Limb (tissue), 2 donors: ENCODE data around the gene ALG6.
"Not testable (repeated sequence)": the region's sequence is repeated elsewhere in the genome, so short reads cannot be mapped to it uniquely, and the experiment has no call there.

Experiments used
- DNase-seq, 2 donors: peaks; one replicate each; pipeline ENCODE4 v3.0.0-alpha.2; 2016; ENCODE audit errors: extremely low spot score in 2 of 2

ALG6 gene

DNA sequence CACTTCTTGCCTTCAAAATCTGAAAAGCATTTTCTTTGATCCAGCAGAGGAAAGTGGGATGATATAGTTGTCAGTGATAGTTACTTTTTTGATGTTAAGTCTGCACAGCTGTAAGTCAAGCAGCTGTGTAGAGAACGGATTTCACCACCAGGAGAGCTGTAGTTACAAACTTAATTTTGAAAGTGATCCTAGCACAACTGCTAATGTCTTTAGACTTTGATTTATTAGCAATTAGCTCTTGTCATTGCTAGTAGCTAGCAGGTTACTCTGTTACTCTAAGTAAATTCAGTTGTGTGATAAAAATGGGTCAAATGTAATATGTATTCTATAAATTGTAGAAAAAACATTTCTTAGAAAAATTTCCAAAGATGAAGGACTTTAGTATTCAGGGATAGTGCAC is 46.0 kb downstream of the ALG6 start:
- no peak for DNase-seq

DNA sequence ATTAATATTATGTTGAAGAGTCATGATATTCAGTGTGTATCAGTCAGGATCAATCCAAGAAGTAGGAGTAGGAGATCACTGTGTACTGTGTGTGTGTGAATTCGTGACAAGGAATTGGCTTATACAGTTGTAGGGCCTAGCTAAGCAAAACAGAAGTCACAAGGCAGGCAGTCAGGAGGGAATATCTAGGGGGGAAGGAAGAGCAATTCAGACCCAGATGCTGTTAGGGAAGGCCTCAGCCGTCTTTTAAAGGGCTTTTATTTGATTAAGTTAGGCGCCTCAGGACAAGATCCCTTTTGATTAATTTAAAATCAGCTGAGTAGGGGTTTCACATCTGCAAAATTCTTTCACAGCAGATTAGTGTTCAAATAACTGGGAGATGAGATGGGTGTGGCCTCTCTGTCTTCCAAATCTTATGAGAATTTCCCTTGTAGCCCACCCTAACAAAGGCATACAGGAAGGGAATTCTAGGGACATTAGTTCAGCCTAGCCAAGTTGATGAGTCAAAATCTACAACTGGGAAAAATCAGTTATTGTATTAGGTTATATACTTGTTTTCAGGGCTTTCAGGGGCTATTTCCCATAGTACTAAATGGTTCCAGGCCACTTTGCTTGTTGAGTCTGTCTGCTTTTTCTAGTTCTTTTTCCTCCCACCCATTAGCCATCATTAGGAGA is 47.4 kb downstream of the ALG6 start:
- no peak for DNase-seq

DNA sequence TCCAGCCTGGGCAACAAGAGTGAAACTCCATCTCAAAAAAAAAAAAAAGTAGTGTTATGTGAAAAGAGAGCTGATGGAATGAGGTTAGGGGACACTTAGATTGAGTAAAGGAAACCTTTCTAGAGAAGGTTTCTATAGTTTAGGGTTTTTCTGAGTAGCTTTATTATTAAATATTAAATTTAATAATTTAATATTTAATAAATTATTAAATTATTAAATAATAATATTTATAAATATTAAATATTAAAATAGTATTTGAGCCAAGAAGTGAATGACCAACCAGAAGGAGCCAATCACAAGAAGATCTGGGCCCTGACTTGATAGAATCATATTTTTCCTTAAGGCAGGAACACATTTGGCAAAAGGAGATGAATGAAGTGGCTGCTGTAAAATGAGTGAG is 50.7 kb downstream of the ALG6 start:
- no peak for DNase-seq

DNA sequence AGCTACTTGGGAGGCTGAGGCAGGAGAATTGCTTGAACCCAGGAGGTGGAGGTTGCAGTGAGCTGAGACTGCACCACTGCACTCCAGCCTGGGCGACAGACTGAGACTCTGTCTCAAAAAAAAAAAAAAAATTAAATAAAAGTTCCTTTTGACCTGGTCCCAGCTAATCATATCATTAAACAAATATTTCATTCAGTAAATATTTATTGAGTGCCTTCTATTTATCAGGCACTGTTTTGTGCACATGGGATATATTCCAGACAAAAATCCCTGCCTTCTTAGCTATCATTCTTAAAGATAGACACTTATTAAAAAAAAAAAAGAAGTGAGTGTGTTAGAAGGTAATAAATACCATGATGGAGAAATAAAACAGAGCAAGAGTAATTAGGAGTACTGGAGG is 53.3 kb downstream of the ALG6 start:
- not testable (repeated sequence) for DNase-seq

DNA sequence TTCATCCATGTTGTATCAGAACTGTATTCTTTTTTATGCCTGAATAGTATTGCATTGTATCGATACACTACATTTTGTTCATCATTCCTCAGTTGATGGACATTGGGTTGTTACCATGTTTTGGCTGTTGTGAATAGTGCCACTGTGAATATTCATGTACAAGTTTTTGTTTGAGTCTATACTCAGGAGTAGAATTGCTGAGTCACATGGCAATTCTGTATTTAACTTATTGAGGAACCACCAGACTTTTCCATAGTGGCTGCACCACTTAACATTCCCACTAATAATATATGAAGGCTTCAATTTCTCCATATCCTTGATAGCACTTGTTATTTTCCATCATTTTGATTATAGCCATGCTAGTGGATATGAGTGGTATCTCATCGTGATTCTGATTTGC is 56.2 kb downstream of the ALG6 start:
- DNase-seq: no peak

DNA sequence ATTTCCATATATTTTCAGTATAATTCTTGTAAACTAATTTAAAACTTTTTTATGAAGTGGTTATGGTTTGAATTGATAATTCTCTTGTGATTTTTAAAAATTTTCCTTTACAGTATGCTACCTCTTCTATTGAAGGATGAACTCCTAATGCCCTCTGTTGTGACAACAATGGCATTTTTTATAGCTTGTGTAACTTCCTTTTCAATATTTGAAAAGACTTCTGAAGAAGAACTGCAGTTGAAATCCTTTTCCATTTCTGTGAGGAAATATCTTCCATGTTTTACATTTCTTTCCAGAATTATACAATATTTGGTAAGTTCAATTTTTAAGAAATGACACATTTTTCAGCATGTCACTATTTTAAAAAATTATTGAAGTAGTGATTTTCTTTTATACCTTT is 61.4 kb downstream of the ALG6 start:
- DNase-seq: no peak

DNA sequence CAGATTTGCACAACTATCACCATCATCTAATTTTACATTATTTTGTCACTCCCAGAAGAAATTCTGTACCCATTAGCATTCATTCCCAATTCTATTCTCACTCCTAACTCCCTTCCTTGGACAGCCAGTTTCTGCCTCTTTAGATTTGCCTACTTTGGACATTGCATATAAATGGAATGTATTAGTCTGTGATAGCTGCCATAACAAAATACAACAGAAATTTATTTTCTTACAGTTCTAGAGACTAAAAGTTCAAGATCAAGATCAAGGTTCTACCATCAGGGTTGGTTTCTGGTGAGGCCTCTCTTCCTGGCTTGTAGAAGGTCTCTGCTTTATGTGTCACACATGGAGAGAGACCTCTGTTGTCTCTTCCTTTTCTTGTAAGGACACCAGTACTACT is 61.9 kb downstream of the ALG6 start:
- no peak for DNase-seq

DNA sequence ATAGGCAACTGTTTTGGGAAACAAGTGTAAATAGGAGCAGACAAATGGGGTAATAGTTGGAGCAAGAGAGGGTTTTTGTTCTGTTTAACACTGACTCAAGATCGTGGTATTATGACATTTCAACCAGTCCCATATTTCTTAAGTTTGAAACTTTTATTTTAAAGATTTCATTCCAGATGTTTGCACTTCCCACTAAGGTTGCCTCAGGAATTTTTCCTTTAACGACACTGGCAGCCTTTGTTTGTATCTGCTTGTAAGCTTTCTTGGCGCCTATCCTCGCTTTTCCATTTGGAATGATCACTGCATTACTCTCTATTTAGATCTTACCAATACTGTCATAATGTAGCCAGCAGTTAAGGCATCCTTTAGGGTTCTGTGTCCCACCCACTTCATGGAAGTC is 67.7 kb downstream of the ALG6 start:
- DNase-seq: no peak

DNA sequence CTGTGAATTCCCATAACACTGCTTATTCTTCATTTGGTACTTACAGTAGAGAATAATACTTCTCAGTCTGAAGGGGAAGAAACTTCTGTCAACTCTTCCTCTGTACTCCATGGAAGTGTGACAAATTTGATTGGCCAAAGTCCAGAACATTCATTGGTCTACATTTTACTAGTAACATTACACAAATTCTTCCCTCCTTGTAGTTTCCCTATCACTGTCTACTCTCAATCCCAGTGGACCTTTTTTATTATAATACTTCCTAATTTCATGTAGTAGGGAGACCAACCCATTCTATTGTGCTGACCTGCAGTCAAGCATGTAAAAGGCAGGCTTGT is 74.7 kb downstream of the ALG6 start:
- no peak for DNase-seq

DNA sequence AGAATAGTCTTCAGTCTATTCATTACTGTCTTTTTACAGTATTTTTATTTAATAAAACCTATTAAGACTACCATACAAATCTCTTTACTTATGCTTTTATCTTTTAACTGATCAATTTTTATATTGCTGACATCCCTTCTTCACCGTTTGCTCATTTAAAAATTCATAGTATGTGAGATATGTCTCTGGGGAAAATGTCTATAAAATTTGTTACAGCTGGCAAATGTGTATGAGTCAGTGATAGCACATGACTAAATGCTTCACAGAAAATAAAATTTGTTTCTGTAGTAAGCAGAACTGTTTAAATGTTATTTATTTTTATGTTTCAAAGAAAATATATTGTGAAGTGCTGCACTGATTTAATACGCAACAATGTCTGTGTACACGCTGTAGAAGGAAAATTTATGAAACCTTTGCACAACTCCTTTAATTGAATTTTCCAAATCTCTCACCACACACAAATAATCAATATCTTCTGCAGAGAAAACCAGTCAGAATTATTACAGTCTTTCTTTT is 81.4 kb downstream of the ALG6 start:
- DNase-seq: no peak

DNA sequence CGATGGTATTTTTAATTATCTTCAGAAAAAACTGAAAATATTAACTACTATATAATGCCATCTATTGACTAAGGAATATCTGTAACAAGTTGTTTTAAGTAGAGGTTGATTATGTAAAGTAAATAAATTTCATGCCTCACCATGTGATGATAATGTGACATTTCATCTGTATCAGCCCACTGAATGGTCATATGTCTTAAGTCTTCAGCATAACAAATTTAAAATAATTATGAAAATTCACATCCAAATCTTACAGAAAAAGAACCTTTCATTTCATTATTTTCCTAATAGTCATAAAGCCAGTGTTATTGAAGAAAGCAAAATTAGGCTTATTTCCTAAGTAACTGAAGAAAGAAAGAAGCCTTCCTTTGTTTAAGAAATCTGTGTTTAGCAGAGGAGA is 83.0 kb downstream of the ALG6 start:
- DNase-seq: no peak

DNA sequence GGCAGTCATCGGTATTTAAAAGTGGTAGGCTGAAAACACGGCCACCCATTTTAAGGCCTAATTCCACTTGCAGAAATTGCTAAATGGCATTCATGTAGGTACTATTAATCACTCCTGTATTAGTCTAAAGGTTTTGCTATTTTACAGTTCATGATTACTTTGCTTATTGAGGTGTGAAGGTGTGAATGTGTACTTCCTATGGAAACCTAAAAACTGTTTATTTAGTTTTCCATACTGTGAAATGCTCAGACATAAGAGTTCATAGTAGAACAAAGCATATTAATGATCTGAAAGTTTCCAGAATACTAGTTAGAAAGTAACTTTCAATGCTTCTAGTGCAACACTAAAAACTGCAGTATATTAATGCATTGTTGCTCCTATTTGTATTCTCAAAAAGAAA is 85.8 kb downstream of the ALG6 start:
- no peak for DNase-seq

DNA sequence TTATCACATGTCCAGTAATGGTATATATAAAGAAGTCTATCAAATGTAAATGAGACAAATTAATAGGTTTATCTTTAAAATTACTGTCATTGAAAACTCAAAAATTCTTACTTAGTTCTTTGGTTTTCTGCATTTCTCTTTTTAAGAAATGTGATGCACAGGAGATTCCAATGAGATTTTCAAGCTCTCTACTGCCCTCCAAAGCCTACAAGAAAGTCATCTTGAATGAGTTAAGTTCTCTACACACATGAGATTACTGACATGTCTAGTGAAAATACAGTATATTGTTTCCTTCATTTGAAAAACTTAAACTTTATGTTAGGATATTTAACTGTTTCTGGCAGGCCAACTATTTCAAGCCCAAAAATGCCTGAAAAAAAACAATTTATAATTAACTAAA is 86.8 kb downstream of the ALG6 start:
- DNase-seq: no peak

DNA sequence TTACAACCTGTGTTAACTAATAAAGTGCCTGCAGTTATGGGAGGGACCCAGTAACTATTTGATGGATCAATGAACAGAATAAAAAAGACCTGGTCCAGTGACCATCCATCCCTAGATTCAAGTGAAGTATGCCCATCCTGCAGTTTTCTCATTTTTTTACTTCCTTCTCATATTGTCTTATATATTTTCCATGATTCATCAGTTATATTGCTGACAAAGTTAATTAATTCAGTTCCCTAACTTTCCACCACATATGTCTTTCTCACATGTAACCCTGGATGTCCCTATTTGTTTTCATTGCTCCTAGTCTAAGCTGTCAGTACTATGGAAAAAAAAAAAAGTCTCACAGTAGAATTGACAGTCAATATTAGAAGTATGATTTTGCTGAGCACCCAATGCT is 91.3 kb downstream of the ALG6 start:
- DNase-seq: no peak

DNA sequence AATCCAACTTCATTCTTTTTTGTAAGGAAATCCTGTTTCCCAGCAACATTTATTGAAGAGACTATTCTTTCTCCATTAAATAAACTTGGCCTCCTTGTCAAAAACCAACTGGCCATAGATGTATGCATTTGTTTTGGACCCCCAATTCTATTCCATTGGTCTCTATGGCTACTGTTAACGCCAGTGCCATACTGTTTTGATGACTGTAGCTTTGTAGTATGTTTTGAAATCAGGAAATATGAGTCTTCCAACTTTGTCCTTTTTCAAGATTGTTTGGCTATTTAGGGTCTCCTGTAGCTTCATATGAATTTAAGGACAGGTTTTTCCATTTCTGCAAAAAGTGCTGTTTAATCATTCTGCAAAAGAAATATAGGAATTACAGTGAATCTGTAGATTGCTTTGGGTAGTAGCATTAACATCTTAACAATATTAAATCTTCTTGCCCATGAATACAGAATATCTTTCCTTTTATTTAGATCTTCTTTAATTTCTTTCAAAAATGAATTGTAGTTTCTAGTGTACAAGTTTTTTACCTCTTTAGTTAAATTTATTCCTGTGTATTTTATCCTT is 94.3 kb downstream of the ALG6 start:
- DNase-seq: no peak

DNA sequence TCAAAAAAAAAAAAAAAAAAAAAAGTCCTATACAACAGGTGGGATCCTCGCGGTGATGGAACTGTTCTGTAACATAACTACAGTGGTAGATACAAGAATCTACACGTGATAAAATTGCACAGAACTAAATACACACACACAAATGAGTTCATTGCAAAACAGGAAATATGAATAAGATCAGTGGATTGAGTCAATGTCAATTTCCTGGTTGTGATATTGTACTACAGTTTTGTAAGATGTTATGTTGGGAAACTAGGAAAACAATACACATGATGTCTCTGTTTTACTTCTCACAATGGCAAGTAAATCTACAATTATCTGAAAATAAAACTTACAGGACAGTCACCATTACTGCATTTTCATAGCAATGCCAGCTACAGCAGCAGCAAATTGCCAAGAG is 95.8 kb downstream of the ALG6 start:
- DNase-seq: no peak

DNA sequence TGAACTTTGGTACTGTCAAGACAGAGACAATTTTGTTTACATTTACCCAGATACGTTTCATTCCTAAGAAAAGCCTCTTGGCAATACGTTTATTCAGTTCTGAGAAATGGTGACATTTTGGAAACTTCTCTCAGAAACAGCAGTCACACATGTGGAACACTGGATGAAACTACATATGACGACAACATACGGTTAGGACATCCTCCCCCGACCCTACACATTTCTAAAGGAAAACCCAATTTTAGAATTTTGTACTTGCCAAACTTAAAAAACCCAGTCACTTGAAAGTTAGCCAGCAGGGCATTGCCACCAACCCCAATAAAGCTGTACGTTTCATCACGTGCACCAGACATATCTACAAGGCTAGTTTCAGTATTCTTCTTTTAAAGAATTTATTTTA is 98.8 kb downstream of the ALG6 start:
- no peak for DNase-seq

DNA sequence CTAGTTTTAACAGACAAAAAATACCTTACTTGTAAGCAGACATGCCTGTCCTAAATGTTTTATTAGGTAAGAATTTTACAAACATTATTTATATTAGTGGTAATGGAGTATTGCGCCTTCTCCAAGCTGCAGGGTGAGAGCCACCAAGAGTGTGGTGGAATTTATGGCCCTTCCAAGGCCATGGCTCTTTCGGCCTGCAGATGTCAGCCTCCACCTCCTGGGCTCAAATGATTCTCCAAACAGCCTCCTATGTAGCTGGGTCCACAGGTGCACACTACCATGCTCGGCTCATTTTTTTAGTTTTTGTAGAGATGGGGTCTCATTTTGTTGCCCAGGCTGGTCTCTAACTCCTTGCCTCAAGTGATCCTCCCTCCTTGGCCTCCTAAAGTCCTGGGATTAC is 99.3 kb downstream of the ALG6 start:
- no peak for DNase-seq

DNA sequence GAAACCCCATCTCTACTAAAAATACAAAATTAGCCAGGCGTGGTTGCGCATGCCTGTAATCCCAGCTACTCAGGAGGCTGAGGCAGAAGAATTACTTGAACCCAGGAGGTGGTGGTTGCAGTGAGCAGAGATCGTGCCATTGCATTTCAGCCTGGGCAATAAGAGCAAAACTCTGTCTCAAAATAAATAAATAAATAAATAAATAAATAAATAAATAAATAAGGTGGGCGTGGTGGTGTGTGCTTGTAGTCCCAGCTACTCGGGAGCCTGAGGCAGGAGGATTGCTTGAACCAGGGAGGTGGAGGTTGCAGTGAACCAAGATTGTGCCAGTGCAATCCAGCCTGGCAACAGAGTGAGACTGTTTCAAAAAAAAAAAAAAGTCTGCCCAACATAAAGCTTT is 101.3 kb downstream of the ALG6 start:
- not testable (repeated sequence) for DNase-seq

DNA sequence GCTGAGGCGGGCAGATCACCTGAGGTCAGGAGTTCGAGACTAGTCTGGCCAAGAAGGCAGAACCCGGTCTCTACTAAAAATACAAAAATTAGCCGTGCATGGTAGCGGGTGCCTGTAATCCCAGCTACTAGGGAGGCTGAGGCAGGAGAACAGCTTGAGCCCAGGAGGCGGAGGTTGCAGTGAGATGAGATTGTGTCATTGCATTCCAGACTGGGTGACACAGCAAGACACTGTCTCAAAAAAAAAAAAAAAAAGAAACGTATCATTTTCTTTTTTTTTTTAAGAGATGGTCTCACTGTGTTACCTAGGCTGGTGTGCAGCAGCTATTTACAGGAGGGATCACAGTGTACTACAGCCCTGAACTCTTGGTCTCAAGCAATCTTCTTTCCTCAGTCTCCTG is 108.3 kb downstream of the ALG6 start:
- DNase-seq: no peak

DNA sequence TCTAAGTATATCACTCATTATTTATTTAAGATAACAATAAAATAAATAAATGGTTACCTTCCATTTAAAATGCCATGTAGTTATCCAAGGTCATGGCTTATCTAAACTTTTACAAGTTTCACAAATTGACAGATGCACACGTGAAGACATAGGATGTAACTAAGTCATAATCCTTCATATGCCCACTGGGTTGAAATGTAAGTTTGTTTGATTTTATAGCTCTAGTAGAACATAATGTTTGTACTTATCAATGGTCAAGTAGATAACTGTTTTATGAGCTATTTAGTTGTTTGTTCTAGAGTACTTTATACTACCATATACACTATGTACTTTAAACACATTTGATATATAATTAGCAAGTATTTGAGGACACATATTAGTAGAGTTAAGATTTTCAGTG is 112.6 kb downstream of the ALG6 start:
- DNase-seq: no peak

DNA sequence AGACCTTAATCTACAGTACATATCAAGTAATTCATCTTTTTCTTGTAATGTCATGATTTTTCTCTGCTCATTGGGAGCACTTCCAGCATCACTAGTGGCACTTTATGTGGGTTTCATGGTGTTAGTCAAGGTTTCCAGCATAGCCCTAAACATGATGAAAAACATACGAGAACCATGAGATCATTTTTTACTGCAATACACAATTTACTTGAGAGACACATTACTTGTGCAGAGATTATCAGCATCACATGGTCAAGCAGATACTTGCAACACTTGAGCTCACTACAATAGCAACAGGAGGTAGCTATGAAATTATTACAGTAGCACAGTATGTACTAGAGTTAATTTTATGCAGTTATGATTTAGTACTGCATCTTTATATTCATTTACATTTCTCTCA is 119.2 kb downstream of the ALG6 start:
- DNase-seq: no peak

DNA sequence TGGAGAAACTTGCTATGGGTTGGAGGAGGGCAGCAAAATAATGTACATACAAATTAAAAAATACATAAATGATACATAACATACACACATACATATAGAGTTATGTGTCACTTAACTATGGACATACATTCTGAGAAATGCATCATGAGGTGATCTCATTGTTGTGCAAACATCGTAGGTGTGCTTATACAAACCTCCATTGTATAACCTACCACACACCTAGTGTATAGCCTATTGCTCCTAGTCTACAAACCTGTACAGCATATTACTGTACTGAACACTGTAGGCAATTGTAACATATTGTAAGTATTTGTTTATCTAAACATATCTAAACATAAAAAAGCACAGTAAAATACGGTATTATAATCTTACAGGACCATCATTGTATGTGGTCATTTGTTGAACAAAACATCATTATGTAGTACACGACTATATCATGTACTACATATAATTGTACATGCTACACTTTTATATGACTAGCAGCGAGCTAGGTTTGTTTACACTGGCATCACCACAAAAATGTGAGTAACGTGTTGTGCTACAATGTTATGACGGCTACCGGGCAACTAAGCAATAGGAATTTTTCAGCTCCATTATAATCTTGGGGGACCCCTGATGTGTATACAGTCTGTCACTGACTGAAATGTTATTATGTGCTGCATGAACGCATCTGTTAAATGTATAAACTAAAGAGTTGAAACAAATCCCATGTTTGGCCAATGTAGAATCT is 120.1 kb downstream of the ALG6 start:
- DNase-seq: peak in 1 of 2 donors; percentile 10
